ENCODE data around the gene PCIF1.
A peak's percentile ranks its signal among the peaks of the same experiment; 100 is the strongest.
"Not testable (repeated sequence)": the region's sequence is repeated elsewhere in the genome, so short reads cannot be mapped to it uniquely, and the experiment has no call there.

The PCIF1 gene

GRCh38 chr20:45924391-45925261 is 9.9 kb upstream of the PCIF1 start:
- peak; percentile 38 for DNase-seq (ENCODE audit: low read depth)

DNA sequence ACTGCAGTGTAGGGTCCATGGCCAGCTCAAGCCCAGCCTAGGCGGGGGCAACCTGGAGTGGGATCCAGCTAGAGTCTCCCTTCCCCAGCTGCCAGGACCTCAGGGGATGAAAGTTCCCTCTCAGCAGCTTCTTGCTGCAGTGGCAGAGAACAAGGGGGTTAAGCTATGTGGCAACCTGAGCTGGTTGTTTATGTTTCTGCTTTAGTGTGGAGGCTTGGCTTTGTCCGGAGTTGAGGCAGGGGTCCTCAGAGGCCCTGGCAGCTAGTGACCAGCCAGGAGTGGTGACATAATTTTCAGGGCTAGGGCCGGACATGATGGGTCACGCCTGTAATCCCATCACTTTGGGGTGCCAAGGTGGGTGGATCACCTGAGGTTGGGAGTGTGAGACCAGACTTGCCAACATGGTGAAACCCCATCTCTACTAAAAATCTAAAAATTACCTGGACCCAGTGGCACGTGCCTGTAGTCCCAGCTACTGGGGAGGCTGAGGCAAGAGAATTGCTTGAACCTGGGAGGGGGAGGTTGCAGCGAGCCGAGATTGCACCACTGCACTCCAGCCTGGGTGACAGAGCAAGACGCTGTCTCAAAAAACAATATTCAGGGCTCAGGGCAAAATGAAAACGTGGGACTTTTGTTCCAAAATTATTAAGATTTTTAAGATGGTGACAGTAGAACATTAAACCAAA is 8.5 kb upstream of the PCIF1 start:
- DNase-seq (ENCODE audit: low read depth) = no peak

- no peak for DNase-seq (ENCODE audit: low read depth)
Measured at GRCh38 chr20:45926731-45927070, 7.8 kb upstream of the PCIF1 start.

DNA sequence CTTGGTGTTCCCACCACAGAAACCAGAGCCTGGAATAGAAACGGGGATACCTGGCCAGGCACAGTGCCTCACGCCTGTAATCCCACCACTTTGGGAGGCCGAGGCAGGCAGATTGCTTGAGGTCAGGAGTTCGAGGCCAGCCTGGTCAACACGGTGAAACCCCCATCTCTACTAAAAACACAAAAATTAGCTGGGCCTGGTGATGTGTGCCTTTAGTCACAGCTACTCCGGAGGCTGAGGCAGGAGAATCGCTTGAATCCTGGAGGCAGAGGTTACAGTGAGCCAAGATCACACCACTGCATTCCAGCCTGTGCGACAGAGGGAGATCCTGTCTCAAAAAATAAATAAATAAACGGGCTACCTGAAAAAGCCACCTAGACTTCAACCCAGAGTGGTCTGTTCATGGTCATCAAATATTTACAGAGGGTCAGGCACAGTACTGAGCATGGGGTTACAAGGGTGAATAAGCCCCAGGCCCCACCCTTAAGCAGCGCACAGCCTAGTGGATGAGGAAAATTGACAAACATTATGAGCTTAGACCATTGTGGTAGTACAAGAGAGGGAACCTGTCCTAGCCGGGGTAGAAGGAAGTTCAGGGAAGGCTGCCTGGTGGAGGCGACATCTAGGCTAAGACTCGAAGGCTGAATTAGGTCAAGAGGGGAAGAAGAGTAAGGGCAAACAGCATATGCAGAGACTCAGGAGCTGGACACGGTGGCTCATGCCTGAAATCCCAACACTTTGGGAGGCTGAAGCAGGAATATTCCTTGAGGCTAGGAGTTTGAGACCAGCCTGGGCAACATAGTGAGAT is 7.2 kb upstream of the PCIF1 start:
- DNase-seq (ENCODE audit: low read depth) = no peak

DNA sequence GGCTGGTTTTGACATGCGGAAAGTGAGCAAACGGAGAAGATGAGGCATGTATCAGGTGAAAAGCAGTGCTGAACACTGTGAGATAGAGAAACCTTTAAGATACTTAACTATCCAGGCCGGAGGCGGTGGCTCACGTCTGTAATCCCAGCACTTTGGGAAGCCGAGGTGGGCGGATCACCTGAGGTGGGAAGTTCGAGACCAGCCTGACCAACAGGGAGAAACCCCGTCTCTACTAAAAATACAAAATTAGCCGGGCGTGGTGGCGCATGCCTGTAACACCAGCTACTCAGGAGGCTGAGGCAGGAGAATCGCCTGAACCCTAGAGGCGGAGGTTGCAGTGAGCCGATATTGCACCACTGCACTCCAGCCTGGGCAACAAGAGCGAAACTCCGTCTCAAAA is 2.8 kb upstream of the PCIF1 start:
- not testable (repeated sequence) for DNase-seq (ENCODE audit: low read depth)

DNA sequence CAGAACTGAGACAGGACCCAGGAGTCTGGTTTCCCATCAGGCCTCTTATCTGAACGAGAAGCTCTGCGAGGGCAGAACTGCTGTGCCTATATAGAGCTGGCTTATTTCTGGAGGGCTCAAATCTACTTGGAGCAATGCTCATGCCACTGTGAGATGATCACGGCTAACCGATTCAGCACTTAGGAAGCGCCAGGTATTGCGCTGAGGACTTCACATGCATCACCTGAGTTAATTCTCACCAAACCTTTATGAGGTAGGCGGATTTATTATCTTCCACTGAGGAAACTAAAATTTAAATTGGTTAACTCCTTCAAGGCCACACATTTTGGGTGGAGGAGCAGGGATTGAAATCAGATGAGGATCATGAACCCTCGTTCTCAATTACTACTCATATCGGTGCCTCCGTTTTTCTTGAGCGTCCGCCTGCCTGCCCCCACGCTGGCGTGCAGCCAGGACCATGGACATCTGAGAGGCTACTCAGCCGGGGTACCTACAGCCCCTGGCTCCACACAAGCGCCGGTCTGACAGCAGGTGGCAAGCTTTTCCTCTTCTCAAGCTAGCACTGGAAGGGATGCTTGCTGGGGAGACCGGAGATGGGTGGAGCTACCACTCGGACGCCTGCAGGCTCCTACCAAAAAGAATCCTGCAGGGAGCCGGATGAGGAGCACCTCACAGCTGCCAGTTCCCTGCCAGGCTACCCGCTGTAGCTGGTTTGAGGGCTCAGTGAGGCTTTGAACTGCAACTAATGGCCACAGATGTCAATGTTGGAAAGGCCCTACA is 1.0 kb upstream of the PCIF1 start:
- DNase-seq (ENCODE audit: low read depth) = peak; percentile 91

- peak; percentile 68 for DNase-seq (ENCODE audit: low read depth)
Measured at GRCh38 chr20:45934046-45934585, 367 bp upstream of the PCIF1 start.

GRCh38 chr20:45935416-45936046 is 1.0 kb downstream of the PCIF1 start:
- DNase-seq (ENCODE audit: low read depth) = no peak

- no peak for DNase-seq (ENCODE audit: low read depth)
Measured at GRCh38 chr20:45937765-45938164, 3.3 kb downstream of the PCIF1 start.

DNA sequence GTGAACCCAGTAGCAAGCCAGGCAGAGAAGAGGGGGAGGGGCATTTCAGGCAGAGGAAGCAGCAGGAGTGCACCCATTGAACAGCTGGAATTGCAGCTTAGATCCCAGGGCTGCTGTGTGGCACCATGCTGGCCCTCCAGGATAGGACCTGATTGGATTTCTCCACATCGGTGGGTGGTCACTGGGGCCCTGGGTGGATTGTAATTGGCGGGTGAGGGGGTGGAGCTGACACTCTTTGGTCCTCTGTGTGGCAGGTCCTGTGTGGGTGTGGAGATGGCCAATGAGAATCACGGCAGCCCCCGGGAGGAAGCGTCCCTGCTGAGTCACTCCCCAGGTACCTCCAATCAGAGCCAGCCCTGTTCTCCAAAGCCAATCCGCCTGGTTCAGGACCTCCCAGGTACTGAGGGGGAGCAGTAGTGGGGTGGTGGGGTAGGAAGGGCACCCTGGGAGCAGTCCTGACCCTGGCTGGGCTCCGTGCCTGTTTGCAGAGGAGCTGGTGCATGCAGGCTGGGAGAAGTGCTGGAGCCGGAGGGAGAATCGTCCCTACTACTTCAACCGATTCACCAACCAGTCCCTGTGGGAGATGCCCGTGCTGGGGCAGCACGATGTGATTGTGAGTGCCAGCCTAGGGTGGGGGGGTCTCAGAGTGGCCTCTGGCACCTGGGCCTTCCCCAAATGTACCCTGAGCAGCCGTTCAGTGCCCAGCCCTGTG is 4.4 kb downstream of the PCIF1 start:
- DNase-seq (ENCODE audit: low read depth) = no peak

GRCh38 chr20:45940053-45940452 is 5.6 kb downstream of the PCIF1 start:
- DNase-seq (ENCODE audit: low read depth) = no peak

DNA sequence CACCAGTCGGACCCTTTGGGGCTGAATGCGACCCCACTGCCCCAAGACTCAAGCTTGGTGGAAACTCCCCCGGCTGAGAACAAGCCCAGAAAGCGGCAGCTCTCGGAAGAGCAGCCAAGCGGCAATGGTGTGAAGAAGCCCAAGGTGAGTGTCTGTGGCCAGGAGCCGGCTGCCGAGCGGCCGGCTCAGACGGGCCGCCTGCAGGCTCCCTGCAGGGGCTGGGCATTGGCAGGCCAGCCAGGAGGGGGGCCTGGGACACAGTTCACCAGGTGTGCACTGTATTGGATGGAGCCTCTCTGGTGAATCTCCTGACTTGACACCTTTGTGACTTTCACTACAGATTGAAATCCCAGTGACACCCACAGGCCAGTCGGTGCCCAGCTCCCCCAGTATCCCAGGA is 6.0 kb downstream of the PCIF1 start:
- no peak for DNase-seq (ENCODE audit: low read depth)

GRCh38 chr20:45943613-45944012 is 9.1 kb downstream of the PCIF1 start:
- no peak for DNase-seq (ENCODE audit: low read depth)

- peak; percentile 62 for DNase-seq (ENCODE audit: low read depth)
Measured at GRCh38 chr20:45944151-45944964, 9.9 kb downstream of the PCIF1 start.

GRCh38 chr20:45944965-45945677 is 10.6 kb downstream of the PCIF1 start:
- DNase-seq (ENCODE audit: low read depth) = no peak

DNA sequence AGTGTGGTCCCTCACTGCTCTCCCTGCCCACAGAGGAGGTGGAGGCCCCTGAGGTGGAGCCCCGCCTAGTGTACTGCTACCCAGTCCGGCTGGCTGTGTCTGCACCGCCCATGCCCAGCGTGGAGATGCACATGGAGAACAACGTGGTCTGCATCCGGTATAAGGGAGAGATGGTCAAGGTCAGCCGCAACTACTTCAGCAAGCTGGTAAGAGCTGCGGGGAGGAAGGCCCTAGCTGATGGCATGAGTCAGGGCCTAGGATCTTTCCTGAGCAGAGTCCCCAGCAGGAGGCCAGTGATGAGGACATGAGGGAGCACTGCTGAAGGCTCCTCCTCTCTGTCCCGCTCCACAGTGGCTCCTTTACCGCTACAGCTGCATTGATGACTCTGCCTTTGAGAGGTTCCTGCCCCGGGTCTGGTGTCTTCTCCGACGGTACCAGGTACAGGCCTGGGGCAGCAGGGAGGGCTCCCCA is 11.2 kb downstream of the PCIF1 start:
- peak; percentile 81 for DNase-seq (ENCODE audit: low read depth)

DNA sequence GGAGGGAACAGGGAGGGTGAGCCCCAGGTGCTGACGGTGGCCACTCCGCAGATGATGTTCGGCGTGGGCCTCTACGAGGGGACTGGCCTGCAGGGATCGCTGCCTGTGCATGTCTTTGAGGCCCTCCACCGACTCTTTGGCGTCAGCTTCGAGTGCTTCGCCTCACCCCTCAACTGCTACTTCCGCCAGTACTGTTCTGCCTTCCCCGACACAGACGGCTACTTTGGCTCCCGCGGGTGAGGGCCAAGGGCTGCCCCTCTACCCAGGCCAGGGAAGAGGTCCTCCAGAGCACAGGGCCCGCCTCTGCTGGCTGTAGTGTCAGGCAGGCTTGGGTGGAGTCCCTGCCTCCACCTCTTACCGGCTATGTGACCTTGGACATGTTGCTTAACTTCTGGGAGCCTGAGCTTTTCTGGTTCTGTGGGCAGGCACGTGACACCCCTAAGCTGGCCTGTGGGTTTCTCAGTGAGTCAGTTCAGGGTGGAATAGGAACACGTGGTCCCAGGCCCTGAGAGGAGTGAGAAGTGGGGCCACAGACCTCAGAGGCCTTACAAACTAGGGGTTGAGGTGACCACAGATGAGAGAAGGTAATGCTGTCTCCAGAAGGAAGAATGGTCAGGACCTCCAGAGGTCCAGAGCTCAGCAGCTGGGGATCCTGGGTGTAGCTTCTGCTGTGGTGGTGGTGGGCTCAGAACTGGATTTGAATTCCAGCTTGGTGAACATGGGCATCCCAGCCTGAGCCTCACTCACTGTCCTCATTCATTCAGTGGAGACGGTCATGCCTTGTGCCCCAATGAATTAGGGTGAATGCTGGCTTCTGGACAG is 11.9 kb downstream of the PCIF1 start:
- DNase-seq (ENCODE audit: low read depth) = peak; percentile 87

All from ELR (cell line).